A549 (cell line): Measurements from ENCODE around the gene OCA2. TPM values are rescaled to one million over a fixed set of nuclear protein-coding genes. Genes with fewer than 3 reads are reported as not detected.
A peak's percentile ranks its signal among the peaks of the same experiment; 100 is the strongest.
"Not testable (repeated sequence)": the region's sequence is repeated elsewhere in the genome, so short reads cannot be mapped to it uniquely, and the experiment has no call there.

ENCODE experiments used
- ATAC-seq, 2 experiments: fragments of 200-7000 bp in 1 of 2; fragments of >200 bp in 1 of 2; cut with Nextera tagmentation in 1 of 2; cut with Tn5 transposase in 1 of 2; 3 replicates each; pipeline versions ENCODE4 v1.8.0 to v1.9.1; 2018 to 2020; ENCODE audit warnings: mild to moderate bottlenecking in 1 of 2, moderate library complexity in 1 of 2
- CTCF ChIA-PET: fragments of 300-600 bp; sonication (Branson Sonifier 250); formaldehyde crosslinking; extraction: SDS; loops from one replicate; lab custom pipeline; 2021; ENCODE audit warnings: antibody characterized with exemption, inconsistent platforms; lab: Yijun Ruan, JAX
- POLR2A ChIA-PET: fragments of 350-600 bp; formaldehyde crosslinking; extraction: SDS; loops from one replicate; lab custom pipeline; 2021; ENCODE audit warnings: antibody characterized with exemption, inconsistent platforms; lab: Yijun Ruan, JAX
- DNase-seq, 2 experiments: peaks; one replicate each; pipeline versions ENCODE4 v3.0.0 to v3.0.0-alpha.2; 2011 to 2016; ENCODE audit warnings: low read depth in 1 of 2, low spot score in 1 of 2
- FAIRE-seq: peaks from 2 replicates; lab custom pipeline; 2011; peaks lifted over from hg19 to GRCh38; lab: Jason Lieb, UNC
- H3K27ac ChIP-seq, 2 experiments: fragments of >200 bp; sonication (Bioruptor Twin); formaldehyde crosslinking; 3 replicates each; pipeline ENCODE4 v1.5.1; 2016 to 2017
- H3K4me1 ChIP-seq: fragments of >200 bp; sonication (Bioruptor Twin); formaldehyde crosslinking; 3 replicates; pipeline ENCODE4 v1.6.1; 2016
- H3K4me2 ChIP-seq: fragments of >200 bp; sonication (Bioruptor Twin); formaldehyde crosslinking; 3 replicates; pipeline ENCODE4 v1.6.1; 2016
- H3K4me3 ChIP-seq: fragments of >200 bp; sonication (Bioruptor Twin); formaldehyde crosslinking; 3 replicates; pipeline ENCODE4 v1.5.1; 2016
- H3K9me3 ChIP-seq: fragments of >200 bp; sonication (Bioruptor Twin); formaldehyde crosslinking; 3 replicates; pipeline ENCODE4 v1.6.1; 2016
- ATOH8 ChIP-seq: fragments of 250-450 bp; sonication (Bioruptor Pico); IDR thresholded peaks from 2 replicates; pipeline ENCODE4 v1.5.0; 2020; ENCODE audit warnings: low read depth, mild to moderate bottlenecking, moderate library complexity
- CBX2 ChIP-seq: fragments of 200-600 bp; sonication (generic); IDR thresholded peaks from 2 replicates; pipeline ENCODE4 v1.6.1; 2016; ENCODE audit warnings: low read depth, mild to moderate bottlenecking, borderline replicate concordance
- CEBPB ChIP-seq, 2 experiments: fragments of >200 bp in 1 of 2; sonication (Bioruptor Twin) in 1 of 2; formaldehyde crosslinking in 1 of 2; IDR thresholded peaks; 2 replicates each; pipeline ENCODE4 v1.6.1; 2012 to 2016
- CHD2 ChIP-seq: fragments of 150-350 bp; IDR thresholded peaks from 2 replicates; pipeline ENCODE4 v1.6.1; 2014; ENCODE audit warnings: low read length; ENCODE audit not compliant: partially characterized antibody
- CHD4 ChIP-seq: fragments of 200-600 bp; sonication (generic); IDR thresholded peaks from 2 replicates; pipeline ENCODE4 v1.6.1; 2016; ENCODE audit warnings: antibody characterized with exemption, mild to moderate bottlenecking, borderline replicate concordance
- HDAC2 ChIP-seq: fragments of 200-600 bp; sonication (generic); IDR thresholded peaks from 2 replicates; pipeline ENCODE4 v1.6.1; 2016
- HES2 ChIP-seq: fragments of >200 bp; sonication (Bioruptor Twin); formaldehyde crosslinking; IDR thresholded peaks from 2 replicates; pipeline ENCODE4 v1.6.1; 2016
- HOXA7 ChIP-seq: fragments of 250-450 bp; sonication (Bioruptor Pico); IDR thresholded peaks from 2 replicates; pipeline ENCODE4 v1.5.0; 2020; ENCODE audit warnings: mild to moderate bottlenecking, moderate library complexity
- JUN ChIP-seq, 2 experiments: fragments of >200 bp; sonication (Bioruptor Twin); formaldehyde crosslinking; IDR thresholded peaks; 2 replicates in 1 of 2; 3 replicates in 1 of 2; pipeline ENCODE4 v1.6.1; 2016 to 2017
- KDM1A ChIP-seq: fragments of 200-600 bp; sonication (generic); IDR thresholded peaks from 2 replicates; pipeline ENCODE4 v1.6.1; 2016; ENCODE audit warnings: low read depth, mild to moderate bottlenecking
- MAFK ChIP-seq: fragments of 450-650 bp; IDR thresholded peaks from 2 replicates; pipeline ENCODE4 v1.6.1; 2014; ENCODE audit not compliant: partially characterized antibody
- PHF8 ChIP-seq: fragments of 200-600 bp; sonication (generic); IDR thresholded peaks from 2 replicates; pipeline ENCODE4 v1.6.1; 2016; ENCODE audit warnings: low read depth, mild to moderate bottlenecking, antibody characterized with exemption, moderate library complexity, borderline replicate concordance
- POLR2AphosphoS2 ChIP-seq: conservative IDR thresholded peaks from 2 replicates; pipeline ENCODE4 v1.6.1; 2012; ENCODE audit warnings: low read length, improper control_type of control experiment, inconsistent platforms
- RAD21 ChIP-seq, 2 experiments: fragments of >200 bp in 1 of 2; sonication (Bioruptor Twin) in 1 of 2; formaldehyde crosslinking in 1 of 2; IDR thresholded peaks in 1 of 2; conservative IDR thresholded peaks in 1 of 2; 2 replicates in 1 of 2; 3 replicates in 1 of 2; pipeline ENCODE4 v1.6.1; 2012 to 2018; ENCODE audit warnings: inconsistent platforms in 1 of 2
- SREBF2 ChIP-seq: fragments of 450-650 bp; IDR thresholded peaks from 2 replicates; pipeline ENCODE4 v1.6.1; 2014; ENCODE audit warnings: mild to moderate bottlenecking, moderate library complexity
- TFCP2L1 ChIP-seq: fragments of 250-450 bp; sonication (Bioruptor Pico); IDR thresholded peaks from 2 replicates; pipeline ENCODE4 v1.5.0; 2021; ENCODE audit warnings: mild to moderate bottlenecking
- TP53 ChIP-seq: fragments of 250-450 bp; sonication (Bioruptor Pico); IDR thresholded peaks from 2 replicates; pipeline ENCODE4 v1.5.0; 2021; ENCODE audit warnings: mild to moderate bottlenecking, moderate library complexity
- ZFP36 ChIP-seq: fragments of 450-650 bp; IDR thresholded peaks from 2 replicates; pipeline ENCODE4 v1.6.1; 2014; ENCODE audit warnings: borderline replicate concordance; ENCODE audit not compliant: partially characterized antibody
- ZNF302 ChIP-seq: fragments of 250-450 bp; sonication (Bioruptor Pico); IDR thresholded peaks from 2 replicates; pipeline ENCODE4 v1.9.0; 2021; ENCODE audit warnings: inconsistent platforms, mild to moderate bottlenecking, moderate library complexity
- WGBS: methylation state at CpG from one replicate; pipeline ENCODE4 v1.1.6; 2017; ENCODE audit errors: missing lambda C conversion rate; 5-methylcytosine and 5-hydroxymethylcytosine counted together
- polyA plus RNA-seq, 4 experiments: library from polyadenylated mRNA; depleted of rRNA in 3 of 4; stranded (reverse); fragments of >200 nt; fragmentation: RNase III in 1 of 4; extraction: RNeasy Plus Mini Kit Qiagen cat#74134 plus additional on column Dnase treatment in 1 of 4; gene quantifications; 2 replicates in 3 of 4; 3 replicates in 1 of 4; pipeline ENCODE4 v1.2.3, GENCODE V29; 2011 to 2017
- TF ChIP-seq, protein P1 (sequence below): fragments of >200 bp; sonication (Bioruptor Twin); formaldehyde crosslinking; IDR thresholded peaks from 3 replicates; pipeline ENCODE4 v1.6.1; 2016

OCA2 gene
- polyA plus RNA-seq, 2 of the 4 experiments (the other 2 are of a cell fraction), result 0.17 to 0.25 TPM

- DNase-seq, ATAC-seq, H3K4me3 ChIP-seq, H3K27ac ChIP-seq, POLR2A ChIA-PET, FAIRE-seq, H3K4me1 ChIP-seq, H3K9me3 ChIP-seq, H3K4me2 ChIP-seq: not testable (repeated sequence)
- TF ChIP-seq MAFK, result peak; percentile 86
- CTCF ChIA-PET, result interaction anchor here (0.9 to 1.6 kb wide), 3 partner anchors 12 to 408 kb away, joined by 3 to 5 read pairs (median 5); no protein-coding TSS in a partner anchor
These were observed 331.7 kb downstream of the OCA2 start for GRCh38 chr15:27767430-27767829.

GRCh38 chr15:27764339-27764738 is 334.8 kb downstream of the OCA2 start:
- 36% methylated on average over 3 of the region's 3 CpGs for WGBS
- no peak overlapping the region for H3K4me2 ChIP-seq
- H3K4me1 ChIP-seq, result no peaks in the 10 kb centered on the region
- POLR2A ChIA-PET, result no interaction called here
- no peak overlapping the region for H3K4me3 ChIP-seq
- FAIRE-seq (no peak), DNase-seq (no peak), ATAC-seq (no peak)
- CTCF ChIA-PET, result no interaction called here
- H3K27ac ChIP-seq, result no peak overlapping the region
- no peak for TF ChIP-seq HES2
- no peak for TF ChIP-seq SREBF2
- no peak for TF ChIP-seq JUN (IDR thresholded peaks at IDR 0.05)
- H3K9me3 ChIP-seq, result no peaks in the 10 kb centered on the region

- Histone ChIP-seq H3K4me1 (no peaks in the 10 kb centered on the region), H3K4me2 (no peak overlapping the region), H3K27ac (no peak overlapping the region), H3K9me3 (no peaks in the 10 kb centered on the region), H3K4me3 (no peak overlapping the region)
- no peak for ATAC-seq
- FAIRE-seq, result no peak
- ChIA-PET CTCF (no interaction called here), POLR2A (no interaction called here)
- 47% methylated on average over 3 of the region's 3 CpGs for WGBS
- no peak for DNase-seq
- TF ChIP-seq PHF8, result no peak
- TF ChIP-seq HOXA7 (CRISPR knock-in tag), result no peak
- no peak for TF ChIP-seq ZNF302 (CRISPR knock-in tag)
- TF ChIP-seq CBX2, result no peak
- no peak for TF ChIP-seq HDAC2
- no peak for TF ChIP-seq ZFP36
- TF ChIP-seq TFCP2L1 (CRISPR knock-in tag), result no peak
- no peak for TF ChIP-seq RAD21 (conservative IDR thresholded peaks at IDR 0.05 in 1 of 2, IDR thresholded peaks at IDR 0.05 in 1 of 2)
- no peak for TF ChIP-seq CHD4
- TF ChIP-seq HES2, result no peak
- TF ChIP-seq POLR2AphosphoS2, result no peak
- no peak for TF ChIP-seq TP53 (CRISPR knock-in tag)
- TF ChIP-seq, protein P1, sequence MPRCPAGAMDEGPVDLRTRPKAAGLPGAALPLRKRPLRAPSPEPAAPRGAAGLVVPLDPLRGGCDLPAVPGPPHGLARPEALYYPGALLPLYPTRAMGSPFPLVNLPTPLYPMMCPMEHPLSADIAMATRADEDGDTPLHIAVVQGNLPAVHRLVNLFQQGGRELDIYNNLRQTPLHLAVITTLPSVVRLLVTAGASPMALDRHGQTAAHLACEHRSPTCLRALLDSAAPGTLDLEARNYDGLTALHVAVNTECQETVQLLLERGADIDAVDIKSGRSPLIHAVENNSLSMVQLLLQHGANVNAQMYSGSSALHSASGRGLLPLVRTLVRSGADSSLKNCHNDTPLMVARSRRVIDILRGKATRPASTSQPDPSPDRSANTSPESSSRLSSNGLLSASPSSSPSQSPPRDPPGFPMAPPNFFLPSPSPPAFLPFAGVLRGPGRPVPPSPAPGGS, result no peak
- TF ChIP-seq CHD2, result no peak
- TF ChIP-seq KDM1A, result no peak
- TF ChIP-seq ATOH8, result no peak
- TF ChIP-seq CEBPB (IDR thresholded peaks at IDR 0.05), result no peak
These were observed 335.6 kb downstream of the OCA2 start for GRCh38 chr15:27763514-27763913.
